ENCODE measurements around the gene MILR1.
"Not testable (repeated sequence)": the region's sequence is repeated elsewhere in the genome, so short reads cannot be mapped to it uniquely, and the experiment has no call there.

Gene MILR1

GRCh38 chr17:64459284-64459747 is 10.4 kb downstream of the MILR1 start:
- Histone ChIP-seq H3K36me3 (ENCODE audit: control insufficient read depth, low read depth, low read length) (no peaks in the 10 kb centered on the region), H3K27ac (ENCODE audit: low read length) (no peak overlapping the region)

DNA sequence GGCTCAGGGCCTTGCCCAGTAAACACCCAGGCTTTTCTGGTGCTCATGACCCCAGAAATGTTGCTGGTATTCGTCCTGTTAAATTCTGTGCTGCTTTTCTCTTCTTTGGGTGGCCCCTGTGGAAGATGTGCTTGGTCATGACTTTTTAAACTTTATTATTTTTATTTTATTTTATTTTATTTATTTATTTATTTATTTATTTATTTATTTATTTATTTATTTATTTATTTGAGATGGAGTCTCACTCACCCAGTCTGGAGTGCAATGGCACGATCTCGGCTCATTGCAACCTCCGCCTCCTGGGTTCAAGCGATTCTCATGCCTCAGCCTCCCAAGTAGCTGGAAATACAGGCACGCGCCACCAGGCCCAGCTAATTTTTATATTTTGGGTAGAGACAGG is 10.9 kb downstream of the MILR1 start:
- not testable (repeated sequence) for H3K9ac ChIP-seq (ENCODE audit: low read length); H3K9me3 ChIP-seq (ENCODE audit: control insufficient read depth, low read depth, low read length); H3K27me3 ChIP-seq (ENCODE audit: control insufficient read depth, insufficient read depth, low read length); H3K4me1 ChIP-seq (ENCODE audit: control insufficient read depth, low read depth, low read length); H3K4me3 ChIP-seq (ENCODE audit: low read length); H3K27ac ChIP-seq (ENCODE audit: low read length); H3K36me3 ChIP-seq (ENCODE audit: control insufficient read depth, low read depth, low read length)

More at GRCh38 chr17:64459284-64459747, 10.4 kb downstream of the MILR1 start:
- Histone ChIP-seq H3K4me3 (ENCODE audit: low read length) (no peak overlapping the region), H3K4me1 (ENCODE audit: control insufficient read depth, low read depth, low read length) (no peaks in the 10 kb centered on the region), H3K9ac (ENCODE audit: low read length) (no peak overlapping the region), H3K27me3 (ENCODE audit: control insufficient read depth, insufficient read depth, low read length) (no peaks in the 10 kb centered on the region), H3K9me3 (ENCODE audit: control insufficient read depth, low read depth, low read length) (no peaks in the 10 kb centered on the region)

DNA sequence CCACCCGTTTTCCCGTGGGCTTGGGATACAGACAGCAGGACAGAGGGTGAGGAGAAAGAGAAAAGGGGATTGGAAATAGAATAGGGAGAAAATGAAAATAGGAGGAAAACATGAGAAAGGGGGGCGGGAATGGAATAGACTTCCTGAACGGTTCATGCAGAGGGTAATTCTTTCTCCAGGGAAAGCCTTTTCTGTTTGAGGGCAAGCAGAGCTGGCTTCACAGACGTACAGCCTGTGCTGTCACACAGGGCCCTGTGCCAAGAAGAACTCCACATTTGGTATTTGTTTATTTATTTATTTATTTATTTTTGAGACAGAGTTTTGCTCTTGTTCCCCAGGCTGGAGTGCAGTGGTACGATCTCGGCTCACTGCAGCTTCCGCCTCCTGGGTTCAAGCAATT is 12.0 kb downstream of the MILR1 start:
- Histone ChIP-seq H3K27me3 (ENCODE audit: control insufficient read depth, insufficient read depth, low read length) (no peaks in the 10 kb centered on the region), H3K9me3 (ENCODE audit: control insufficient read depth, low read depth, low read length) (no peaks in the 10 kb centered on the region), H3K9ac (ENCODE audit: low read length) (no peak overlapping the region), H3K4me3 (ENCODE audit: low read length) (no peak overlapping the region), H3K4me1 (ENCODE audit: control insufficient read depth, low read depth, low read length) (no peaks in the 10 kb centered on the region), H3K36me3 (ENCODE audit: control insufficient read depth, low read depth, low read length) (no peaks in the 10 kb centered on the region), H3K27ac (ENCODE audit: low read length) (no peak overlapping the region)

DNA sequence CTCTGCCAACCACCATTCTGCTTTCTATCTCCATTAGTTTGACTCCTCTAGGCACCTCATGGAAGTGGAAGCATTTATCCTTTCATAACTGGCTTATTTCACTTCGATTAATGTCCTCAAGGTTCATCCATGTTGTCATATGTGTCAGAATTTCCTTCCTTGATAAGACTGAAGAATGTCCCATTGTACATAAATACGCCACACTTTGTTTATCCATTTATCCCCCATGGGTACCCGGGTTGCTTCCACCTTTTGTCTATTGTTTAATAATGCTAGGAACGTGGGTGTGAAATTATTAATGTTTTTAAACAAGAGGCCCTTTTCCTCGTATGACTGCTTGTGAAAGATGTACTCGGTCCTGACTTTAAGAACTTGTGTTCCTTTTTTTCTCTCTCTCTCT is 12.9 kb downstream of the MILR1 start:
- no peaks in the 10 kb centered on the region for H3K4me1 ChIP-seq (ENCODE audit: control insufficient read depth, low read depth, low read length)
- H3K9me3 ChIP-seq (ENCODE audit: control insufficient read depth, low read depth, low read length), result no peaks in the 10 kb centered on the region
- H3K36me3 ChIP-seq (ENCODE audit: control insufficient read depth, low read depth, low read length), result no peaks in the 10 kb centered on the region
- no peaks in the 10 kb centered on the region for H3K27me3 ChIP-seq (ENCODE audit: control insufficient read depth, insufficient read depth, low read length)
- no peak overlapping the region for H3K4me3 ChIP-seq (ENCODE audit: low read length)
- H3K27ac ChIP-seq (ENCODE audit: low read length), result no peak overlapping the region
- H3K9ac ChIP-seq (ENCODE audit: low read length), result no peak overlapping the region

- H3K27me3 ChIP-seq (ENCODE audit: control insufficient read depth, insufficient read depth, low read length), result no peaks in the 10 kb centered on the region
- H3K9me3 ChIP-seq (ENCODE audit: control insufficient read depth, low read depth, low read length), result no peaks in the 10 kb centered on the region
- no peak overlapping the region for H3K27ac ChIP-seq (ENCODE audit: low read length)
- no peak overlapping the region for H3K4me3 ChIP-seq (ENCODE audit: low read length)
- H3K36me3 ChIP-seq (ENCODE audit: control insufficient read depth, low read depth, low read length), result no peaks in the 10 kb centered on the region
- peaks cover 4% of the 10 kb centered on the region for H3K4me1 ChIP-seq (ENCODE audit: control insufficient read depth, low read depth, low read length)
- no peak overlapping the region for H3K9ac ChIP-seq (ENCODE audit: low read length)
These were observed 17.3 kb downstream of the MILR1 start for GRCh38 chr17:64466019-64466735.

DNA sequence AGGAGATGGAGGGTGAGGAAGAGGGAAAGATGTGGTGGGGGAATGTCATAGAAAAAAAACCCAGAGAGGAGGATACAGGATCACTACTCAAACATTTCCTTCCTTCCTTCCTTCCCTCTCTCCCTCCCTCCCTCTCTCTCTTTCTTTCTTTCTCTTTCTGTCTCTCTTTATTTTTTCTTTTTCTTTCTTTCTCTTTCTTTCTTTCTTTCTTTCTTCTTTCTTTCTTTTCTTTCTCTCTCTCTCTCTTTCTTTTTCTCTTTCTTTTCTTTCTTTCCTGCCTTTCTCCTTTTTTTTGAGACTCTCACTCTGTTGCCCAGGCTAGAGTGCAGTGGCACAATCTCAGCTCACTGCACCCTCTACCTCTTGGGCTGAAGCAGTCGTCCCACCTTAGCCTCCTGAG is 17.9 kb downstream of the MILR1 start:
- not testable (repeated sequence) for H3K9ac ChIP-seq (ENCODE audit: low read length); H3K4me1 ChIP-seq (ENCODE audit: control insufficient read depth, low read depth, low read length); H3K27ac ChIP-seq (ENCODE audit: low read length); H3K4me3 ChIP-seq (ENCODE audit: low read length); H3K9me3 ChIP-seq (ENCODE audit: control insufficient read depth, low read depth, low read length); H3K27me3 ChIP-seq (ENCODE audit: control insufficient read depth, insufficient read depth, low read length); H3K36me3 ChIP-seq (ENCODE audit: control insufficient read depth, low read depth, low read length)

GRCh38 chr17:64470625-64471024 is 21.7 kb downstream of the MILR1 start:
- Histone ChIP-seq H3K27me3 (ENCODE audit: control insufficient read depth, insufficient read depth, low read length) (no peaks in the 10 kb centered on the region), H3K27ac (ENCODE audit: low read length) (no peak overlapping the region), H3K9me3 (ENCODE audit: control insufficient read depth, low read depth, low read length) (no peaks in the 10 kb centered on the region), H3K36me3 (ENCODE audit: control insufficient read depth, low read depth, low read length) (no peaks in the 10 kb centered on the region), H3K4me3 (ENCODE audit: low read length) (no peak overlapping the region), H3K4me1 (ENCODE audit: control insufficient read depth, low read depth, low read length) (peaks cover 4% of the 10 kb centered on the region), H3K9ac (ENCODE audit: low read length) (no peak overlapping the region)

- Histone ChIP-seq H3K4me1 (ENCODE audit: control insufficient read depth, low read depth, low read length) (peaks cover 4% of the 10 kb centered on the region), H3K4me3 (ENCODE audit: low read length) (no peak overlapping the region), H3K27me3 (ENCODE audit: control insufficient read depth, insufficient read depth, low read length) (no peaks in the 10 kb centered on the region), H3K27ac (ENCODE audit: low read length) (no peak overlapping the region), H3K36me3 (ENCODE audit: control insufficient read depth, low read depth, low read length) (no peaks in the 10 kb centered on the region), H3K9me3 (ENCODE audit: control insufficient read depth, low read depth, low read length) (no peaks in the 10 kb centered on the region), H3K9ac (ENCODE audit: low read length) (no peak overlapping the region)
These were observed 22.5 kb downstream of the MILR1 start for GRCh38 chr17:64471440-64471839.

DNA sequence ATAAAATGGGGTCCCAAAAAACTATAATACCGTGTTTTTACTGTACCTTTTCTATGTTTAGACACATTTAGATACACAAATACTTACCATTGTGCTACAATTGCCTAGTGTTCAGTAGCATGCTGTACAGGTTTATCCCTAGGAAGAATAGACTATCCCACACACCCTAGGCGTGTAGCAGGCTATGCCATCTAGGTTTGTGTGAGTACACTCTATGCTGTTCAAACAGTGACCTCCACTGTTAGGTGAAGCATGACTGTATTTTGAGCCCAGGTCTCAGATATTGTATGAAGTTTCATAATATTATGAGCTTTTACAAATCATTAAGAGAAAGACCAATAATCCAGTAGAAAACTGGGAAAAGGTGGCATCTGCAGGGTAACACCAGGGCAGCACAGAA is 23.6 kb downstream of the MILR1 start:
- Histone ChIP-seq H3K36me3 (ENCODE audit: control insufficient read depth, low read depth, low read length) (peaks cover 5% of the 10 kb centered on the region), H3K27me3 (ENCODE audit: control insufficient read depth, insufficient read depth, low read length) (no peaks in the 10 kb centered on the region), H3K9ac (ENCODE audit: low read length) (no peak overlapping the region), H3K9me3 (ENCODE audit: control insufficient read depth, low read depth, low read length) (no peaks in the 10 kb centered on the region), H3K27ac (ENCODE audit: low read length) (no peak overlapping the region), H3K4me3 (ENCODE audit: low read length) (no peak overlapping the region), H3K4me1 (ENCODE audit: control insufficient read depth, low read depth, low read length) (peaks cover 4% of the 10 kb centered on the region)

DNA sequence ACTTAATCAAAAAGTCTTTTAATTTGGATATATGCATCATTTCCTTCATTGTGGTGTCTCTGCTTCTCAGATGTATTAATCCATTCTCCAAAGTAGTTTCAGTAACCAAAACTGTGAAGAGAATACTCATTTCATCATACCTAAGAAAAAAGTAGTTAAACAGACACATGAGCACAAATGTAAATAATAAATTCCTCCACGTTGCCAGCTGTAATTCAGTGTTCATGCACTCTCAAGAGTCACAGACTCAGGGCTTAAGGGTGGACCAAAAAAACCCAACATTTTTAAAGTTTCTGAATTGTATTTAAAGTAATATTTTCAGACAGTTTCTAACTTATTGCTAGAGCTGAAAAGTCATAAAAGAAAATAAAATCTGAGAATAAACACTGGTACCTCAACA is 28.9 kb downstream of the MILR1 start:
- Histone ChIP-seq H3K9ac (ENCODE audit: low read length) (no peak overlapping the region), H3K36me3 (ENCODE audit: control insufficient read depth, low read depth, low read length) (peaks cover 34% of the 10 kb centered on the region), H3K4me3 (ENCODE audit: low read length) (no peak overlapping the region), H3K27ac (ENCODE audit: low read length) (no peak overlapping the region), H3K27me3 (ENCODE audit: control insufficient read depth, insufficient read depth, low read length) (no peaks in the 10 kb centered on the region), H3K9me3 (ENCODE audit: control insufficient read depth, low read depth, low read length) (no peaks in the 10 kb centered on the region), H3K4me1 (ENCODE audit: control insufficient read depth, low read depth, low read length) (no peaks in the 10 kb centered on the region)

DNA sequence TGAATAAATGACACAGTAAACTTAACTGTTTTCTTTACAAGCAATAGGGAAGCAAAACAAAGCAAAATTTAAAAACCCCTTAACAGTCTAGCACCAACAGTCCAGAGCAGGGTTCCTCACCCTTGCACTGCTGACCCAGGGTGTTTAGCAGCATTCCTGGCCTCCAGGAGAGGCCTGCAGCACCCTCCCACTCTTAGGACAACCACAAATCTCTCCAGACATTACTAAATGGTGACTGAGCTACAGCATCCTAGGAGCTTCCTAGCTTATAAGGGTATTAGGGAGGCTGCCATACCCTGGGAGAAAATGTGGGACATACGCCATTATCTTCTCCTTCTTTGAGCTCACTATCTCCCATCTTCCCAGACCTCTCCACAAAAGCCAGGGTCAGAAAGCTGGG is 32.0 kb downstream of the MILR1 start:
- no peak overlapping the region for H3K9ac ChIP-seq (ENCODE audit: low read length)
- no peaks in the 10 kb centered on the region for H3K4me1 ChIP-seq (ENCODE audit: control insufficient read depth, low read depth, low read length)
- H3K4me3 ChIP-seq (ENCODE audit: low read length), result no peak overlapping the region
- H3K36me3 ChIP-seq (ENCODE audit: control insufficient read depth, low read depth, low read length), result peaks cover 60% of the 10 kb centered on the region
- no peaks in the 10 kb centered on the region for H3K9me3 ChIP-seq (ENCODE audit: control insufficient read depth, low read depth, low read length)
- H3K27ac ChIP-seq (ENCODE audit: low read length), result no peak overlapping the region
- H3K27me3 ChIP-seq (ENCODE audit: control insufficient read depth, insufficient read depth, low read length), result no peaks in the 10 kb centered on the region

DNA sequence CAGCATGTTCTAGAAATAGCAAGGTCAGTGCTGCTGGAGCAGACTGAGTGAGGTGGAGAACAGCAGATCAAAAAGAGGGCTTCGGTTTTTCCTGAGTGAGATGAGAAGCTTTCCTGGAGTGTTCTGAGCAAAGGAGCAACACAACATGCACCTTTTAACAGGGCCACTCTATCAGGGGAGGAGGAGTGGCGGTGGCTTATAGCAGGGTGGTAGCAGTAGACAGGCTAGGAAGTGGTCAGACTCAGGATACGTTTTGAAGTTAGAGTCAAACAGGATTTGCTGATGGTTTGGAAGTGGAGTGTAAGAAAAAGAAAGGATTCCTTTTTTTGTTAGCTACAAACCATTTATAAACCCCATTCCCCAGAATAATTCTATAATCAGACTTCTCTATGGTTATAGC is 35.5 kb downstream of the MILR1 start:
- no peak overlapping the region for H3K27ac ChIP-seq (ENCODE audit: low read length)
- H3K27me3 ChIP-seq (ENCODE audit: control insufficient read depth, insufficient read depth, low read length), result no peaks in the 10 kb centered on the region
- H3K36me3 ChIP-seq (ENCODE audit: control insufficient read depth, low read depth, low read length), result peaks cover 66% of the 10 kb centered on the region
- no peak overlapping the region for H3K9ac ChIP-seq (ENCODE audit: low read length)
- H3K4me3 ChIP-seq (ENCODE audit: low read length), result no peak overlapping the region
- no peaks in the 10 kb centered on the region for H3K4me1 ChIP-seq (ENCODE audit: control insufficient read depth, low read depth, low read length)
- no peaks in the 10 kb centered on the region for H3K9me3 ChIP-seq (ENCODE audit: control insufficient read depth, low read depth, low read length)
